T-helper 2 cell treated with Interferon-gamma antibody and Interleukin-4, amounts not matched to agents 5 μg/mL and 100 μg/mL, for 36 hours (primary cell): ENCODE measurements around the gene MAP1LC3B.
A peak's percentile ranks its signal among the peaks of the same experiment; 100 is the strongest.

Experiments used
- DNase-seq: peaks from one replicate; pipeline ENCODE4 v3.0.0; 2021; ENCODE audit warnings: low spot score
- H3K27ac Mint-ChIP-seq: one replicate; pipeline ENCODE4 v1.8.0; 2021; ENCODE audit warnings: mild to moderate bottlenecking, mixed read lengths
- H3K27me3 Mint-ChIP-seq: one replicate; pipeline ENCODE4 v1.8.0; 2021; ENCODE audit warnings: low read depth, mixed read lengths
- H3K36me3 Mint-ChIP-seq: one replicate; pipeline ENCODE4 v1.8.0; 2021; ENCODE audit warnings: low read depth, mixed read lengths
- H3K4me1 Mint-ChIP-seq: one replicate; pipeline ENCODE4 v1.8.0; 2021; ENCODE audit warnings: low read depth, mixed read lengths
- H3K4me3 Mint-ChIP-seq: one replicate; pipeline ENCODE4 v1.8.0; 2022; ENCODE audit warnings: mild to moderate bottlenecking, moderate library complexity, mixed read lengths
- H3K9me3 Mint-ChIP-seq: one replicate; pipeline ENCODE4 v1.8.0; 2021; ENCODE audit warnings: mixed read lengths

Gene MAP1LC3B

DNA sequence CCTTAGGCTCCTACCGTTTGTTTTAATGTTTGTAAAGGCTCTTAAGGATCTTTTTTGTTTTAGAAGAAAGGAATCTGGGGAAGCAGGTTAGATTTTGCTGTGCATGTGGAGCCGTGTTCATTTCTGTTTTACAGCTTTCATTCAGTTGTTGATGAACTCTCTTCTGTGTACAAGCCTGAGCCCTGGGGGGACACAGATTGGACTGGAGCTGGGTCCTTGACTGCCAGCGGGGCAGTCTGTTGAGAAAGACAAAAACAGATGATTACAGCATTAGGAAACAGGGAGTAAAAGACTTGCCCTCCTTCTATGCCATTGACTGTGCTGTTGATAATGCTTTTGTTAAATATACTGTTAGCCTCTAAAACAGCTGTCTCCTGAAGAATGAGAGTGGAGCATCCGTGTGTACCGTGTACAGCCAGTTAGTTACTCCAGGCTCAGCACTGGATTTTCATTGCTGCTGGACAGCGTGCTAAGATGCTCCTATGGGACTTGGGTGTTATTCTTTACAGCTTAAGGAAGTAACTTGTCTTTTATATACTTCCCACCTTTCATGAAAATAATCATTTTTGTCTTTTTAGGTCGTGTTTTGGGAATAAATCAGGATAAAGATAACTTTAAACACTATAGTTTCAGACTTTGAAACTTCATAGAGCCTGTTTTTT, 3.2 kb downstream of the MAP1LC3B start:
- no peak for DNase-seq
- H3K9me3 Mint-ChIP-seq: no peaks in the 10 kb centered on the region
- no peak overlapping the region for H3K27ac Mint-ChIP-seq
- H3K36me3 Mint-ChIP-seq: peaks cover 24% of the 10 kb centered on the region
- H3K27me3 Mint-ChIP-seq: no peaks in the 10 kb centered on the region
- H3K4me1 Mint-ChIP-seq: peaks cover 23% of the 10 kb centered on the region
- no peak overlapping the region for H3K4me3 Mint-ChIP-seq

DNA sequence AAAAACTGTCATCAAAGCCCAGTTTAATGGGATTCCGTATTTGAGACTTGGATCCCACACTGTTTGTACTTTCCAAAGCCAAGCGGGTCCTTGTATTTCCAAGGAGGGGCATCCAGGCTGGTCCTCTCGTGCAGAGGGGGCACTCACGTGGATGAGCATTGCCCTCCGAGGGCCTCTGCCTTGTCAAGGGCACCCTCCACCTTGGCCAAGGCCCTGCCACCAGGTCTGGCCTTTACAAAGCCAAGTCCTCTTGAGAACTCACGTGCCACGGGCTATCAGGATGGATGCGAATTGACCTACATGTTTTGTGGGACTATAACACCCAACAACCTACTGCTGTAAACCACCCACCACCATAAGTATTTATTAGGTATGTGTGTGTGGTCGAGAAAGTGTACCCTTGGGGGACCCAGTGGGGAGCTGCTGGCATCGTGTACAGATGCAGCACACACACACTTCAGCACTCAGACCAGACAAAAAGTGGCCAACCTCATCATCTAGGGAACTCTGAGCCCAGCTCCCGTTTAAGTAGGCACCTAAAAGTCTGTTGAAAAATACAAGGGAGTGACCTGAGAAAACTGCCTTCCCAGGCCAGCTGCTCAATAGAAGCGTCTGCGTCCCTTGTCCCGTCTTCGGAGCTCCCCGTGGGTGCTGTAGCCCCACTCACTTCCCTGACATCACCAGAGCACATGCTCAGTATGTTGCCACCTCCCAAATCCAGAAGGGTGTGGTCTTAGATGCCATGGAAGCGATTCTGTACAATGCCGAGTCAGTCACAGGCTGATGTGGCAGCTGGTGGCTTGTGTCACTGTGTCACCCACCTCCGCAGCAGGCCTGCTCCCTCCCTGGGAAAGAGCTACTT, 12.9 kb downstream of the MAP1LC3B start:
- Mint-ChIP-seq H3K9me3 (no peaks in the 10 kb centered on the region), H3K4me3 (no peak overlapping the region), H3K27me3 (no peaks in the 10 kb centered on the region), H3K27ac (no peak overlapping the region), H3K36me3 (peaks cover 25% of the 10 kb centered on the region), H3K4me1 (no peaks in the 10 kb centered on the region)
- no peak for DNase-seq

DNA sequence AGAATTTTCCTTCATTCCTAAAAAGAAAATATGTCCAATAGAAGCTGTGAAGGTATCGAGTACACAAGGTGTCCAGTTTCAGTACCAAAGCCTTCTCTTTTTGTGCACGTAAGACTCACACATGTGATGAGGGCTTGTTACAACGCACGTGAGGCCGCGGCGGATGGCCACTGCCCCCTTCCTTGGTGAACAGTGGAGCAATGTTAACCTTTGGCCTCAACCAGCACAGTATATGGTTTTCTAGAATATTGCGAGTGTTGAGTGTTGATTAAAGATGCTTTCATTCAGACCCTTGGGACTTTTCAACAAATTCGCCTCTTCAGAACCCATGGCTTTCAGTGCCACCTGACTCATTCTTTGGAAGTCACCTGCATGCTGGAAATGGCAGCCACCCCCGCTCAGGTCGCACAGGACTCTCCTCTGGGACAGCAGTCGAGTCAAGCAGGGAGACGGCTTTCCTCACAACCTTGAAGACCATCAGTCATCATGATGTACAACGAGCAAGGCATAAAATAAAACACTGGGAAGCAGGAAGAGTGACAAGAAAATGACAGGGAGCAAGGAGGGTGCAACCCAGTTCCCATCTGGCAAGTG, 14.5 kb downstream of the MAP1LC3B start:
- Mint-ChIP-seq H3K27ac (no peak overlapping the region), H3K36me3 (peaks cover 22% of the 10 kb centered on the region), H3K27me3 (no peaks in the 10 kb centered on the region), H3K9me3 (no peaks in the 10 kb centered on the region), H3K4me1 (no peaks in the 10 kb centered on the region), H3K4me3 (no peak overlapping the region)
- DNase-seq: no peak

DNA sequence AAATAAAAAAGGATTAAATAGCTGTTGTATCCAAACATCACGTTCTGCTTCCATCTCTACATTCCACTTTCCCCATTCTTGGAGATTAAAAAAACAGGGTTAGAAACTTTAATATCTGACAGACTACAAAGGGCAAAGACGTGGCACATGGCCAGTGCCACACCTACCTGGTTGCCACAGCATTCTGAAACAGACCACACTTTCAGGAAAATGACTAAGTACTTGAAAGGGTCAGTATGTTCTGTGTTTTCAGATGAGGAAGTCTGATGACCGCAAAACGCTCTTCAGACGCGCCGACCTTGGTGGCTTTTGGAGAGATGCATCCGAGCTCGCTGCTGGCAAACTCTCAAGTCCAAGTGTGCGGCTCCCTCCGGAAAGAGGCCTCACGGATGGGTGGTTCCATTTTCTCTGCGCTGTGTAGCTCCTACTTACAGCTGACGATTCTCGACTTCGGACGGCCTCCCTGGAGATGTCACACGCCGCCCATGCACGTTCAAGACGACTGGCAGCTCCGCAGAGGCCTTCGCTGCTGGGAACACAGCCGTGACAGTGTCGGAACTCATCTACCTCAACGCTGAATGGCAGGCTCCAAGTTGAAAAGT, 15.5 kb downstream of the MAP1LC3B start:
- Mint-ChIP-seq H3K4me1 (no peaks in the 10 kb centered on the region), H3K36me3 (peaks cover 20% of the 10 kb centered on the region), H3K4me3 (peak overlapping the region; percentile 15), H3K27me3 (no peaks in the 10 kb centered on the region), H3K27ac (no peak overlapping the region), H3K9me3 (no peaks in the 10 kb centered on the region)
- no peak for DNase-seq

DNA sequence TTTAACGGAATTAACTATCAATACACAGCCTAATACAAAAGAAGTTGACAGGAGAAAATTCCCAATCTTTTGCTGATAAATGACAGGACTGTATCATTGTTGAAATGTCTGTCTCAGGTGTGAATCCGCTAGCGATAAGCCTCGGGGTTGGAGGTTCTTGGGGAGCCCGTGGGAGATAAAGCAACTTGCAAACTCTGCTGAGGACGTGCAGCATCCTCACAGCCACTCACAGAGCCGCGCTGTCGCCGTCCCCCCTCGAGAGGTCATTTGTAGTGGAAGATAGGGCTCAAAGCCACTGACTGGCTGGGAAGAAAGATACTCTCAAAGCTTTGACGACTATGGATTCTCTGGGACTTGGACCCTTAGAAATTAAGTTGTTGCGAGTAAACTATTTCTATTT, 17.0 kb downstream of the MAP1LC3B start:
- no peak for DNase-seq
- Mint-ChIP-seq H3K9me3 (no peaks in the 10 kb centered on the region), H3K4me1 (no peaks in the 10 kb centered on the region), H3K4me3 (no peak overlapping the region), H3K27ac (no peak overlapping the region), H3K27me3 (no peaks in the 10 kb centered on the region), H3K36me3 (peaks cover 16% of the 10 kb centered on the region)

DNA sequence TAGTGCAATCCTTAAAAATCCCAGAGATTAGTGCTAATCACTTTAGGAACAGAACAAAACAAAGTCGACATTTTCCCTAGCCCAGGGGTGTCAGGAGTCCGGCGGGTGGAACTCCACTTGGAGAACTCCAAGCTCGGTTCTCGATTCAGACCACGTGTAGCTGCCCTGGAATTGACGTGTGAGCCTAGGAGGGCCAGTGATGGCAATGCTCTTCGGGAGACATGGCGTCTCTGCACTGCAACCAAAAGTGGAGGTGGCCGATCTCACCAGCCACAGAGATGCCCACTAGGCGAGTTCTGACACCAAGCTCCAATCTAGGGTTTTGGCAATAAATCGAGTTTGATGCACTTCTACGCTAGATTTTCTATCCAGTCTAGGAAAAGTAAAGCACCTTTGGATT, 17.6 kb downstream of the MAP1LC3B start:
- Mint-ChIP-seq H3K27ac (no peak overlapping the region), H3K9me3 (no peaks in the 10 kb centered on the region), H3K4me3 (no peak overlapping the region), H3K4me1 (no peaks in the 10 kb centered on the region), H3K27me3 (no peaks in the 10 kb centered on the region), H3K36me3 (peaks cover 16% of the 10 kb centered on the region)
- no peak for DNase-seq

DNA sequence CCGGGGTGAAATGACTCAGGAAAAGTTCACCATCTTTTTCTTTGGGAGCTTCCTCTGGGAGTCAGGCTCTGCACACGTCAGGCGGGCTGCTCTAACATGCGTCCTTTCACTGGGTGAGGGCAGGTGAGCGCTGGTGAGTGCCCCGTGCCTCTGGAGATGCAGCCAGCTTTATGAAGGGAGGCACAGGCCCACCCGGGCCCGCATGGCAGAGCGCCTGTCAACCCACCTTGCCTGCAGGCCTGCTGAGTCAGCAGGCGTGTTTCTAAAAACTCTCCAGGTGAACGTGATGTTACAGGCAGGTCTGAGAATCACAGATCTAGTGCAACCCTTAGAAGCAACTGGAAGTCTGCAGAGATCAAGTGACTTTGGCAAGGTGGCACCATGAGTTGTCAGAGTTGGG, 18.4 kb downstream of the MAP1LC3B start:
- H3K4me3 Mint-ChIP-seq: no peak overlapping the region
- H3K27ac Mint-ChIP-seq: no peak overlapping the region

DNA sequence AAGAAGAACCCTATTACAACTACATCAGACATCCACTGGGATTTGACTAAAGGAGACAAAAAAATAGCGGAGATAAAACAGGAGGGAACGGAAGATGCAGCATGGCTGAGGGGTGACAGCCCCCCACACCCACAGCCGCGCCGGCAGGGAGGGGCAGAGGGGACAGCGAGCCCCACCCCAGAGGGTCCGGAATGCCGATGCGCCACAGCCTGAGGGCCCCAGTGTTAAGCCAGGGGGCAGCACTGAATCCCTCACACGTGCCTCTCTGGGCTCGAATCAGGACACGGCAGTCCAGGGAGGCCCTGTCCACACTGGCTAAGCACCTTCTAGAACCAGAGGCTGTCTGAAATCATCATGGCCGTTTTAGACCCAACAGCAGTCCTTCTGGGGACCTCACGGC, 18.8 kb downstream of the MAP1LC3B start:
- H3K27ac Mint-ChIP-seq: no peak overlapping the region
- peaks cover 12% of the 10 kb centered on the region for H3K36me3 Mint-ChIP-seq
- H3K9me3 Mint-ChIP-seq: no peaks in the 10 kb centered on the region
- H3K27me3 Mint-ChIP-seq: no peaks in the 10 kb centered on the region
- H3K4me1 Mint-ChIP-seq: no peaks in the 10 kb centered on the region
- no peak overlapping the region for H3K4me3 Mint-ChIP-seq
- no peak for DNase-seq

More for the DNA sequence above, 18.4 kb downstream of the MAP1LC3B start:
- no peak for DNase-seq
- Mint-ChIP-seq H3K36me3 (peaks cover 12% of the 10 kb centered on the region), H3K4me1 (no peaks in the 10 kb centered on the region), H3K27me3 (no peaks in the 10 kb centered on the region), H3K9me3 (no peaks in the 10 kb centered on the region)

DNA sequence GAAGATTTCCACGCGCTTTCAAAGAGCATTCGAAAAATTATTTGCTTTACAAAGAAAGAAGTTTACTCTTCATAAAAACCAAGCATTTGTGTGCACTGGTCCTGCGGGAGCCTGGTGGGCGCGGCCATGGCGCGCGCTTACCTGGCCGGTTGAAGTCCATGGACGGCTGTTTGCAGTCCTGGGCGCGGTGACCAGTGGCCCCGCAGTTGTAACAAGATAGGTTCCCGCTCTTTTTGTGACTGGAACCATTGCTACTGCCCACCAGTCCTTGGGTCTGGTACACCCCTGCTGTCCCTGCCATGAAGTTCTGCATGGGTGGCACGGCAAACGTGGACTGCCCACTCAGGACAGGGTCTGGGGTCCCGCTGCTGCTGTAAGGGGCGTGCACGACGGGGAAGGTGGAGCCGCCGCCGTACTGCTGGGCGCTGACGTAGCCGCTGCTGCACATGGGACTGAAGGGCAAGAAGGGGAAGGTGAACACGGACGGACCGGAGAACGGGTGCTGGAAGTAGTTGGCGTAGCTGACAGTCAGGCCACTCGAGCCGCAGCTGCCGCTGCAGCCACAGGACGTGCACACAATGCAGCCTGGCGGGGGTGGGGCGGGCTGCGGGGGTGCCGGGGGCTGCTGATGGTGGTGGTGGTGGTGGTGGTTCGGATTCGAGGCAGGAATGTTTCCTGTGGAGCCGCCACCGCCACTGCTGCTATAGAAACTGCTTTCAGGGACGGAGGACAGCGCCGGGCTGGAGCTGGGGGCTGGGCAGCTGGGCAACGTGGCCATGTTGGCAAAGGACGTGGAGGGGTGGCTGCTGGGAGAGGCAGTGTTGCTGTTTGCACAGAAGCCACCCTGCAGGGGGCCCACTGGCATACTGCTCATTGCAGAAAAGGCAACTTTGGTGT, 19.5 kb downstream of the MAP1LC3B start:
- no peaks in the 10 kb centered on the region for H3K27me3 Mint-ChIP-seq
- H3K4me3 Mint-ChIP-seq: no peak overlapping the region
- peaks cover 12% of the 10 kb centered on the region for H3K36me3 Mint-ChIP-seq
- no peak for DNase-seq
- H3K9me3 Mint-ChIP-seq: no peaks in the 10 kb centered on the region
- no peak overlapping the region for H3K27ac Mint-ChIP-seq
- no peaks in the 10 kb centered on the region for H3K4me1 Mint-ChIP-seq

DNA sequence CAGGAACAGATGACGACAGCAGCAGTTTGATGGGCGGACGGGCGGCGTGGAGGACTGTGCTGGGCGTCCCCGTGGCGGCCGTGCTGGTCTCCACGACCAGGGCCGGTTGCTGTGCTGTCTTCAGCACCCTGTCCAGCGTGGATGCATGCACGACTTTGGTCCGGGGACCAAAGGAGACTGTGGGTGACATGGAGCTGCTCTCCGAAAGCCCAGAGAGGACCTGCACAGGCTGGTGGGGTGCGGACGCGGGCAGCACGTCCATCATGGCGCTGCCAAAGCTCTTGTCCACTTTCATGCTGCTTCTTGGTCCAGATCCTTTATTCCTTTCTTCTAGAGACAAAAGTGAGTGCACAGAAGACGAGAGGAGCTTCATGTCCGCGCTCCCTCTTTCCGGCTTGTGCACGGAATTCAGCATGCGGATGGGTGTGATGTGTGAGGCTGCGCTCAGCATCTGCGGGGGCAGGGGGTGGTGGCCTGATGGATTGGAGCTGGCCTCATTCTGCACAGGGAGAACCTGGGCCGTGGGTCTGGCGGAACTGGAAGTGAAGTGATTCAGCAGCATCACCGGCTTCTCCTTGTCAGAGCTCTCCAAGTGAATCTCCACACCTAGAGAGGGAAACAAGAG, 20.3 kb downstream of the MAP1LC3B start:
- Mint-ChIP-seq H3K27ac (no peak overlapping the region), H3K4me3 (no peak overlapping the region), H3K9me3 (no peaks in the 10 kb centered on the region), H3K36me3 (peaks cover 10% of the 10 kb centered on the region), H3K4me1 (no peaks in the 10 kb centered on the region), H3K27me3 (no peaks in the 10 kb centered on the region)
- no peak for DNase-seq

DNA sequence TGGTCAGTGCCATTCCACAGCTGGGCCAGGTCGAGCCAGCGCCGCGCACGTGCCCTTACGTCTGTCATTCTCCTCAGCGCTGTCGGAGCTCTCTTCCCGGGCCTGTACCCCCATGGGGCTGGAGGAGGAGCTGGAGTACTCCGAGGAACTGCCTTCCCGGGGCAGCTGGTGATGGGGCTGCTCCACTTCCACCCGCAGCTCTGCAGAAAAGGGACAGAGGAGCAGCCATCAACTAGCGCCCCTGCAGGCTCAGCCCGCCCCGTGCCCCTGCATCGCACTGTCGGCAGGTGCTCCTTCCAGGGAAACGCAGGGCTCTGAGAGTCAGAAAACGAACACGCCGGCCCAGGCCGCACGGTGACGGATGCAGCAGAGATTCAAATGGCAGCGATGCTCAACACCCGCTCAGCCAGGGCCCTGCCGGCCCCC, 20.9 kb downstream of the MAP1LC3B start:
- H3K27ac Mint-ChIP-seq: no peak overlapping the region
- H3K36me3 Mint-ChIP-seq: peaks cover 7% of the 10 kb centered on the region
- H3K9me3 Mint-ChIP-seq: no peaks in the 10 kb centered on the region
- DNase-seq: no peak
- no peaks in the 10 kb centered on the region for H3K27me3 Mint-ChIP-seq
- H3K4me1 Mint-ChIP-seq: no peaks in the 10 kb centered on the region
- no peak overlapping the region for H3K4me3 Mint-ChIP-seq

DNA sequence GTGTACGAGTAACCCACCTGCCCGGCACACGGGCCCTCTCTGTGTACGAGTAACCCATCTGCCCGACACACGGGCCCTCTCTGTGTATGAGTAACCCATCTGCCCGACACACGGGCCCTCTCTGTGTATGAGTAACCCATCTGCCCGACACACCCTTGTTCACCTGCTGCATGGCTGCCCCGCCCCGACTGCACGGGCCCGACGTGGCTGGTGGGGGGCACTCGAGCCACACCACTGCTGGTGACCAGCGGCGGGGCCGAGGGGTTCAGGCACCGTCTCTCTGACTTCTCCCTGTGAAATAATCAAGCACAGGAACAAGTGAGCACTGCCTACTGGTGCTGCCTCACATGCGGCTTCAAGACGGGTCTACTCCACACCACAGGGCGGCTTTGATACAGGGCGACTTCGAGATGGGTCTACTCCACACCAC, 22.1 kb downstream of the MAP1LC3B start:
- H3K4me1 Mint-ChIP-seq: no peaks in the 10 kb centered on the region
- no peaks in the 10 kb centered on the region for H3K9me3 Mint-ChIP-seq
- DNase-seq: no peak
- H3K4me3 Mint-ChIP-seq: no peak overlapping the region
- no peak overlapping the region for H3K27ac Mint-ChIP-seq
- H3K36me3 Mint-ChIP-seq: peaks cover 7% of the 10 kb centered on the region
- H3K27me3 Mint-ChIP-seq: no peaks in the 10 kb centered on the region

DNA sequence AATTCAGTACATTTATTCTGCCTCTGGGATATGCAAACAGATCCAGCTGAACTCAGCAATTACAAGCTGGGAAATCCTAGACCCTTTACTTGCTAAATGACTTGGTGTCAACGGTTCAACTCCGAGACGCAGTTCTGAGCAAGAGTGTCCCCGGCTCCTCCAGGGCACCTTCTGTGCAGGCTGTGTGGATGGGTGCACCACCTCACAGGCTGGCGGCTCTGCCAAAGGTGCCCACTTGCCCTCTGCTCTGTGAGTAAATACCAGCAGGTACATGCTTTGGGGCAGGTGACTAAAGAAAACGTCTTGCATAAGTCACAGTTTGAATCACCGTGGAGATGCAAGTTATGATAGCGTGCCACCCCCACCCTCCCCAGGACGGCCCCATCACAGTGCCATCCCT, 23.3 kb downstream of the MAP1LC3B start:
- peaks cover 7% of the 10 kb centered on the region for H3K36me3 Mint-ChIP-seq
- H3K4me1 Mint-ChIP-seq: no peaks in the 10 kb centered on the region
- DNase-seq: no peak
- no peak overlapping the region for H3K4me3 Mint-ChIP-seq
- H3K27me3 Mint-ChIP-seq: no peaks in the 10 kb centered on the region
- H3K27ac Mint-ChIP-seq: no peak overlapping the region
- H3K9me3 Mint-ChIP-seq: no peaks in the 10 kb centered on the region
